ENCODE measurements around the gene LRMDA.

DNA sequence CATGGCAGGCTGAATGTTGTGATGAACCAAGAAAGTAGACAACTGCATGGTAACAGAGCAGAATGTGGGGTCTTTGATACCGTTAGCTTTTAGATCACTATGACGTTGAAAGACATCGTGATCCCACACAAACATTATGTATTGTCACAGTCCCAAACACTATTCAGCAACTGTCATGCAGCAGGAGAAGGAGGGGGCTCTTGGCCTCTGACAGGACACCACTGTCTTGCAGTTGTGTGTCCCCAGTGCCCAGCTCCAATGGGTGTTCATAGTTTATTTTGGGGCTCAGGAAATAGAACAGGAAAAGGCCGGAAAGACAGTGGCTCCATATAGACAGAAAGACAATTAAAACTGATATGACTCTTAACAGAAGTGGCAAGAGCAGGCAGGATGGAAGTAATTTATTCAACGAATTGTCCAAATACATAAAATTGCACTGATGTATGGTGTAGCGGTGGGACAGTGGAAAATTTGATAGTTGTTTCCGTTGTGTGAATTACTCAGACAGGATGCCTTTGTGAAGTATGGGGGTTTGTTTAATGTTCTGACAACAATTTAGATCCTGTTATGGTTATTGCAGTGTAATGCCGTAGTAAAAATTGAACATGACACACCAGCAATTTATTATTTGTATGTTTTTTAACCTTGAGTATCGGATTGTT, 292.0 kb downstream of the LRMDA start:
- TF ChIP-seq CTCF (IDR thresholded peaks at IDR 0.05): no peak
- no peak for TF ChIP-seq PHF8 (IDR thresholded peaks at IDR 0.05; ENCODE audit: borderline replicate concordance, low read depth)
- no peak for TF ChIP-seq TFCP2L1 (CRISPR knock-in tag; IDR thresholded peaks at IDR 0.05)

Data from A549 (cell line).